Measurements from ENCODE around the gene USP17L28. TPM values are rescaled to one million over a fixed set of nuclear protein-coding genes. Genes with fewer than 3 reads are reported as not detected.
"Not testable (repeated sequence)": the region's sequence is repeated elsewhere in the genome, so short reads cannot be mapped to it uniquely, and the experiment has no call there.

The USP17L28 gene
- total RNA-seq, 1 donor from 2014 or later: not detected

GRCh38 chr4:9381012-9381534 is 32.4 kb downstream of the USP17L28 start:
- not testable (repeated sequence) for DNase-seq (ENCODE audit: low read depth); H3K36me3 ChIP-seq (ENCODE audit: control insufficient read depth, insufficient read depth, low read length); H3K27me3 ChIP-seq (ENCODE audit: control insufficient read depth, insufficient read depth, low read length)
- peak overlapping the region; percentile 48 for H3K4me3 ChIP-seq (ENCODE audit: low read depth, low read length)
- TF ChIP-seq CTCF (IDR thresholded peaks at IDR 0.05; ENCODE audit: insufficient read depth, low read length, poor library complexity, severe bottlenecking): peak; percentile 27

- no peaks in the 10 kb centered on the region for H3K36me3 ChIP-seq (ENCODE audit: control insufficient read depth, insufficient read depth, low read length)
- H3K27me3 ChIP-seq (ENCODE audit: control insufficient read depth, insufficient read depth, low read length): no peaks in the 10 kb centered on the region
- DNase-seq (ENCODE audit: low read depth): peak; percentile 2
- no peak overlapping the region for H3K4me3 ChIP-seq (ENCODE audit: low read depth, low read length)
- TF ChIP-seq CTCF (IDR thresholded peaks at IDR 0.05; ENCODE audit: insufficient read depth, low read length, poor library complexity, severe bottlenecking): no peak
These were observed 35.4 kb downstream of the USP17L28 start for GRCh38 chr4:9384126-9384525.

- H3K27me3 ChIP-seq (ENCODE audit: control insufficient read depth, insufficient read depth, low read length); DNase-seq (ENCODE audit: low read depth); H3K4me3 ChIP-seq (ENCODE audit: low read depth, low read length); H3K36me3 ChIP-seq (ENCODE audit: control insufficient read depth, insufficient read depth, low read length): not testable (repeated sequence)
These were observed 40.3 kb downstream of the USP17L28 start for GRCh38 chr4:9389001-9389400.

Other genes starting within 250 kb of the USP17L28 start
- not detected in 2 replicates for gene FAM90A26, start 178.5 kb upstream of the USP17L28 start, total RNA-seq
- not detected in 2 replicates for gene USP17L10, start 138.2 kb upstream of the USP17L28 start, total RNA-seq
- gene USP17L11, start 133.5 kb upstream of the USP17L28 start, total RNA-seq: not detected in 2 replicates
- gene USP17L12, start 128.7 kb upstream of the USP17L28 start, total RNA-seq: not detected in 2 replicates
- not detected in 2 replicates for gene USP17L13, start 124.0 kb upstream of the USP17L28 start, total RNA-seq
- not detected in 2 replicates for gene USP17L15, start 114.5 kb upstream of the USP17L28 start, total RNA-seq
- gene USP17L17, start 105.0 kb upstream of the USP17L28 start, total RNA-seq: not detected in 2 replicates
- not detected in 2 replicates for gene USP17L18, start 100.3 kb upstream of the USP17L28 start, total RNA-seq
- gene USP17L19, start 95.5 kb upstream of the USP17L28 start, total RNA-seq: not detected in 2 replicates
- not detected in 2 replicates for gene USP17L20, start 90.8 kb upstream of the USP17L28 start, total RNA-seq
- gene USP17L21, start 86.0 kb upstream of the USP17L28 start, total RNA-seq: not detected in 2 replicates
- not detected in 2 replicates for gene USP17L22, start 81.3 kb upstream of the USP17L28 start, total RNA-seq
- gene USP17L24, start 23.7 kb upstream of the USP17L28 start, total RNA-seq: not detected in 2 replicates
- gene USP17L25, start 19.0 kb upstream of the USP17L28 start, total RNA-seq: not detected in 2 replicates
- gene USP17L26, start 14.2 kb upstream of the USP17L28 start, total RNA-seq: not detected in 2 replicates
- not detected in 2 replicates for gene USP17L5, start 9.5 kb upstream of the USP17L28 start, total RNA-seq
- gene USP17L27, start 4.7 kb upstream of the USP17L28 start, total RNA-seq: not detected in 2 replicates
- not detected in 2 replicates for gene USP17L29, start 4.7 kb downstream of the USP17L28 start, total RNA-seq
- gene USP17L30, start 14.2 kb downstream of the USP17L28 start, total RNA-seq: not detected in 2 replicates
- not detected in 2 replicates for gene DEFB131A, start 95.5 kb downstream of the USP17L28 start, total RNA-seq